ENCODE data around the gene FHOD1. TPM values are rescaled to one million over a fixed set of nuclear protein-coding genes. Genes with fewer than 3 reads are reported as not detected.

Gene FHOD1
- total RNA-seq, 4 donors from 2014 or later = 9.7 to 15.5 (median 12.9) TPM

- TF ChIP-seq POLR2A (IDR thresholded peaks at IDR 0.05) (no peak), EP300 (IDR thresholded peaks at IDR 0.05) (no peak), POLR2AphosphoS5 (IDR thresholded peaks at IDR 0.05) (no peak)
- TF ChIP-seq, protein P1, sequence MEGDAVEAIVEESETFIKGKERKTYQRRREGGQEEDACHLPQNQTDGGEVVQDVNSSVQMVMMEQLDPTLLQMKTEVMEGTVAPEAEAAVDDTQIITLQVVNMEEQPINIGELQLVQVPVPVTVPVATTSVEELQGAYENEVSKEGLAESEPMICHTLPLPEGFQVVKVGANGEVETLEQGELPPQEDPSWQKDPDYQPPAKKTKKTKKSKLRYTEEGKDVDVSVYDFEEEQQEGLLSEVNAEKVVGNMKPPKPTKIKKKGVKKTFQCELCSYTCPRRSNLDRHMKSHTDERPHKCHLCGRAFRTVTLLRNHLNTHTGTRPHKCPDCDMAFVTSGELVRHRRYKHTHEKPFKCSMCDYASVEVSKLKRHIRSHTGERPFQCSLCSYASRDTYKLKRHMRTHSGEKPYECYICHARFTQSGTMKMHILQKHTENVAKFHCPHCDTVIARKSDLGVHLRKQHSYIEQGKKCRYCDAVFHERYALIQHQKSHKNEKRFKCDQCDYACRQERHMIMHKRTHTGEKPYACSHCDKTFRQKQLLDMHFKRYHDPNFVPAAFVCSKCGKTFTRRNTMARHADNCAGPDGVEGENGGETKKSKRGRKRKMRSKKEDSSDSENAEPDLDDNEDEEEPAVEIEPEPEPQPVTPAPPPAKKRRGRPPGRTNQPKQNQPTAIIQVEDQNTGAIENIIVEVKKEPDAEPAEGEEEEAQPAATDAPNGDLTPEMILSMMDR (IDR thresholded peaks at IDR 0.05) = no peak
- Histone ChIP-seq H3K36me3 (peaks cover 0 to 65% of the 10 kb centered on the region in 2 donors), H3K27ac (no peak overlapping the region), H3K27me3 (no peaks in the 10 kb centered on the region), H3K4me3 (no peak overlapping the region), H3K4me1 (peaks cover 0 to 24% (median 12%) of the 10 kb centered on the region in 3 donors), H3K9me3 (no peaks in the 10 kb centered on the region)
- ATAC-seq = no peak
- WGBS, 2 donors (ENCODE audit: low coverage in 1 of 2) = no CpG with 5 or more reads among the region's 40 CpGs
Measured at GRCh38 chr16:67201411-67202345, 45.6 kb downstream of the FHOD1 start.

- no peak overlapping the region for H3K4me3 ChIP-seq
- H3K4me1 ChIP-seq = peaks cover 0 to 25% (median 12%) of the 10 kb centered on the region in 3 donors
- no peaks in the 10 kb centered on the region for H3K9me3 ChIP-seq
- H3K27ac ChIP-seq = no peak overlapping the region
- TF ChIP-seq POLR2AphosphoS5 (IDR thresholded peaks at IDR 0.05) (no peak), POLR2A (IDR thresholded peaks at IDR 0.05) (no peak), EP300 (IDR thresholded peaks at IDR 0.05) (no peak)
- TF ChIP-seq, protein P1 (IDR thresholded peaks at IDR 0.05) = no peak
- WGBS, 2 donors (ENCODE audit: low coverage in 1 of 2) = no CpG with 5 or more reads among the region's 8 CpGs
- no peaks in the 10 kb centered on the region for H3K27me3 ChIP-seq
- peaks cover 0 to 76% of the 10 kb centered on the region in 2 donors for H3K36me3 ChIP-seq
- ATAC-seq = no peak
Measured at GRCh38 chr16:67200491-67200890, 46.8 kb downstream of the FHOD1 start.

DNA sequence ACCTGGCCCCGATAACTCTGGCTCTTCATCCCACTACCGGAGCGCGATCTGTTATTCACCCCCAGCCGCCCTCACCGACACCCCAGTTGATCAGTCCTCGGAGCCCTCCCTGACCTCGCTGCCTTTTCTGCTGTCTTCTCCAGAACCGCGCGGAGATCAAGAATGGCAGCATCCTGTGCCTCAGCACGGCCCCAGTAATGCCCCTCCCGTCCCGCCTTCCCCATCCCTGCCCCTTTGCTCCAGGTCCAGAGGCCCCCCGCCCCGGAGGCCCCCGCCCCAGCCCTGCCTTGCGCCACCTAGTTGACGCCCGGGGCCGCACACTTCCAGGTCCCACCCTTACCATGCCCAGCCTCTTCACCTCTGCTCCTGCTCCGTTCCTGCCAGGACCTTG is 47.5 kb downstream of the FHOD1 start:
- Histone ChIP-seq H3K36me3 (peaks cover 0 to 83% of the 10 kb centered on the region in 2 donors), H3K4me3 (peak overlapping the region in 1 of 2 donors; percentile 22), H3K4me1 (peaks cover 0 to 32% (median 12%) of the 10 kb centered on the region in 3 donors), H3K9me3 (no peaks in the 10 kb centered on the region), H3K27ac (peak overlapping the region in 1 of 4 donors; percentile 2), H3K27me3 (no peaks in the 10 kb centered on the region)
- whole genome bisulfite sequencing, 2 donors (ENCODE audit: low coverage in 1 of 2) = 0 to 42% methylated on average over 1 to 7 of the region's 22 CpGs
- peak; percentile 8 for ATAC-seq
- TF ChIP-seq, protein P1 (IDR thresholded peaks at IDR 0.05) = peak in 1 of 4 experiments; percentile 7
- no peak for TF ChIP-seq EP300 (IDR thresholded peaks at IDR 0.05)

- Histone ChIP-seq H3K27ac (peak within 1 kb of the TSS in 1 of 4 donors; percentile 2), H3K9me3 (no peaks in the 10 kb centered on the region), H3K36me3 (peaks cover 0 to 86% of the 10 kb centered on the region in 2 donors), H3K4me1 (peaks cover 0 to 38% (median 12%) of the 10 kb centered on the region in 3 donors), H3K4me3 (peak within 1 kb of the TSS in 1 of 2 donors; percentile 22), H3K27me3 (no peaks in the 10 kb centered on the region)
- ATAC-seq = peak; percentile 57
- WGBS, 2 donors (ENCODE audit: low coverage in 1 of 2) = 0 to 77% methylated on average over 2 to 3 of the region's 61 CpGs
- no peak for TF ChIP-seq EP300 (IDR thresholded peaks at IDR 0.05)
- TF ChIP-seq, protein P1 (IDR thresholded peaks at IDR 0.05) = peak in 3 of 4 experiments; percentile 17 to 48 (median 23)
Measured at GRCh38 chr16:67199011-67199807, 48.1 kb downstream of the FHOD1 start, which contains the start of gene ELMO3. TSS of gene ELMO3 (plus strand) at chr16:67199131. CDS start at chr16:67199327, 196 bp downstream.

All from gastroesophageal sphincter (tissue), 4 donors.